Myocyte (in vitro differentiated cells): ENCODE measurements around the gene BRCA2. TPM values are rescaled to one million over a fixed set of nuclear protein-coding genes. Genes with fewer than 3 reads are reported as not detected.
"Not testable (repeated sequence)": the region's sequence is repeated elsewhere in the genome, so short reads cannot be mapped to it uniquely, and the experiment has no call there.

ENCODE experiments used
- DNase-seq: peaks from one replicate; pipeline ENCODE4 v3.0.0-alpha.2; 2012; ENCODE audit warnings: low read depth
- total RNA-seq: library from RNA; depleted of rRNA; stranded (reverse); fragments of >200 nt; gene quantifications from 2 replicates; pipeline ENCODE4 v1.2.3, GENCODE V29; 2014

The BRCA2 gene
- total RNA-seq, 1 donor from 2014 or later = 1.9 TPM

DNA sequence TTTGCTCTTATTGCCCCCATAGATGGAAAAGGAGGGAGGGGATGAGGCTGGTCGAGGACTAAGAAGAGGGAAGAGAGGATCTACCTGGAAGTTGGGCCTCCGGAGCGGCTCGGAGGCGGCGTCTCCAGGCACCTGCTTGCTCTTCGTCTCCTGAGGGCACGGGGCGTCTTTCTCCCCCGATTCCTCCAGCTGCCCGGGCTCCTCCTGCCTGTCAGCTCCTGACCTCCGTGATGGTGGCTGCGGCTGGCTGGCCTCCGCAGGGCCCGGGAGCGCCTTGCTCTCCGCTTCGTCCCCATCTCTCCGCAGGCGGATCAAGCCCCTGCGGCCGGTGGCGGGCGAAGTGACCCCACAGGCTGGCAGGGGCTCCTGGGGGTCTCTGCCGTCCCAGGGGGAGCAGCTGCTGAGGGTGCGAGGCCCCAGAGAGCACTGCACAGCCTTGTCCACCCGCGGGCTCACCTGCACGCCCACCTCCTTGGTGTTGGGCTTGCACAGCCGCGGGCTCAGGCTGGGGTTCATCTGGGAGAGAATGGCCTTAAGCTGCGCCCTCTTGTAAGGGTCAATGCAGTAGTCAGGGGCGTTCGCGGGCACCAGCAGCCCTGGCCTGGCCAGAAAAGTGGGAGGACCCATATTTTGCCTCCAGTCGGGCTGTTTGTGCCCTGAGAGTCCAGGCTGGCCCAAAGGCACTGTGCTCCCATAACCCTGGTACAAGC lies 4.0 kb upstream of the BRCA2 start:
- no peak for DNase-seq

DNA sequence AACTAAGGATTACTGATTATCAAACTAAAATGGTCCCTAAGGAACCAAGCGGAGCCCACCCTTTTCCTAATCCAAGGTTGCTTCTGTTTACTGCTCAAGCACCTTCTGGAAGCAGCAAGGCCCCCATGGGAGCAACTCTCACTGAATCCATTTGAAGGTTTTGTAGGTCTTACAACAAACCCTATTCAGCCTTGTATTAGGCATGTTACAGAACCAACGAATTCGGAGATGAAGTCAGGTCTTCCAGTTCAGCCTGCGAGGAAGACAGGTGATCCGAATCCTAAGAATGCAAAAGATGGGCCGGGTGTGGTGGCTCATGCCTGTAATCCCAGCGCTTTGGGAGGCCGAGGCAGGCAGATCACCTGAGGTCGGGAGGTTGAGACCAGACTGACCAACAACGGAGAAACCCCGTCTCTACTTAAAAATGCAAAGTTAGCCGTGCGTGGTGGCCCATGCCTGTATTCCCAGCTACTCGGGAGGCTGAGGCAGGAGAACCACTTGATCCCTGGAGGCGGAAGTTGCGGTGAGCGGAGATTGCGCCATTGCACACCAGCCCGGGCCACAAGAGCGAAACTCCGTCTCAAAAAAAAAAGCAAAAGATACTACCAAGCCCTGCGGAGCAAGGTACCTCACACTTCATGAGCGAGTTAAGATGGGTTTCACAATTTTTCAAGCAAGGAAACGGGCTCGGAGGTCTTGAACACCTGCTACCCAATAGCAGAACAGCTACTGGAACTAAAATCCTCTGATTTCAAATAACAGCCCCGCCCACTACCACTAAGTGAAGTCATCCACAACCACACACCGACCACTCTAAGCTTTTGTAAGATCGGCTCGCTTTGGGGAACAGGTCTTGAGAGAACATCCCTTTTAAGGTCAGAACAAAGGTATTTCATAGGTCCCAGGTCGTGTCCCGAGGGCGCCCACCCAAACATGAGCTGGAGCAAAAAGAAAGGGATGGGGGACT lies 754 bp upstream of the BRCA2 start:
- peak; percentile 57 for DNase-seq

DNA sequence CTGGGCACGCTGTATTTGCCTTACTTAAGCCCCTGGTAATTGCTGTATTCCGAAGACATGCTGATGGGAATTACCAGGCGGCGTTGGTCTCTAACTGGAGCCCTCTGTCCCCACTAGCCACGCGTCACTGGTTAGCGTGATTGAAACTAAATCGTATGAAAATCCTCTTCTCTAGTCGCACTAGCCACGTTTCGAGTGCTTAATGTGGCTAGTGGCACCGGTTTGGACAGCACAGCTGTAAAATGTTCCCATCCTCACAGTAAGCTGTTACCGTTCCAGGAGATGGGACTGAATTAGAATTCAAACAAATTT lies 676 bp downstream of the BRCA2 start:
- no peak for DNase-seq

DNA sequence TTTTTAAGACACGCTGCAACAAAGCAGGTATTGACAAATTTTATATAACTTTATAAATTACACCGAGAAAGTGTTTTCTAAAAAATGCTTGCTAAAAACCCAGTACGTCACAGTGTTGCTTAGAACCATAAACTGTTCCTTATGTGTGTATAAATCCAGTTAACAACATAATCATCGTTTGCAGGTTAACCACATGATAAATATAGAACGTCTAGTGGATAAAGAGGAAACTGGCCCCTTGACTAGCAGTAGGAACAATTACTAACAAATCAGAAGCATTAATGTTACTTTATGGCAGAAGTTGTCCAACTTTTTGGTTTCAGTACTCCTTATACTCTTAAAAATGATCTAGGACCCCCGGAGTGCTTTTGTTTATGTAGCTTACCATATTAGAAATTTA lies 1.2 kb downstream of the BRCA2 start:
- no peak for DNase-seq

DNA sequence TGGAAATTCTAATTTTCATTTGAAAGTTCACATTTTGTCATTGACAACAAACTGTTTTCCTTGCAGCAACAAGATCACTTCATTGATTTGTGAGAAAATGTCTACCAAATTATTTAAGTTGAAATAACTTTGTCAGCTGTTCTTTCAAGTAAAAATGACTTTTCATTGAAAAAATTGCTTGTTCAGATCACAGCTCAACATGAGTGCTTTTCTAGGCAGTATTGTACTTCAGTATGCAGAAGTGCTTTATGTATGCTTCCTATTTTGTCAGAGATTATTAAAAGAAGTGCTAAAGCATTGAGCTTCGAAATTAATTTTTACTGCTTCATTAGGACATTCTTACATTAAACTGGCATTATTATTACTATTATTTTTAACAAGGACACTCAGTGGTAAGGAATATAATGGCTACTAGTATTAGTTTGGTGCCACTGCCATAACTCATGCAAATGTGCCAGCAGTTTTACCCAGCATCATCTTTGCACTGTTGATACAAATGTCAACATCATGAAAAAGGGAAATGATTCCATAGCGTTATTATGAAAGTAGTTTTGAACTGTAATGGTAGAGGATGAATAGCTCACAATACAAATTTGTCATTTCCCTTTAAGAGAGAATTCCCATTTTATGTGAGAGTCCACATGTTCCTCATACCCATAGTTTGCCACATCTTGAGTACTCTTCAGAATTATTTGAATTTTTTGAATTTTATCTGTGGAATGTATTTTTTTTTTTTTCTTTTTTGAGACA lies 2.6 kb downstream of the BRCA2 start:
- no peak for DNase-seq

DNA sequence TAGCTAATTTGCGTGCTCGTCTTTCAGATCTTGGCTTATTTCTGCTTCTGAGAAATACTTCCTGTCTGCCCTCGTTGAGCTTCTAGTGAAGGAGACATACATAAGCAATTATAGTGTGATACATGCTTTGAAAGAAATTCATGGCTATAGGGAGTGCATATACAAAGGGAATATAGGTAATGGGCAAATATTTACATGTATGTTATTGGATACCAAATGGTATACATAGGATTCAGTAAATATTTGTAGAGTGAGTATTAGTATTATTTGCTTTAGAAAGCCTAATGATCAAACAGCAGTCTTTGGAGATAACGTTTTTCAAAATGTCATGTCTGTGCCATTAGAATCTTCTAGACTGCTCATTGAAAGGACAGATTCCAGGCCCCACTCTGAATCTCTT lies 5.2 kb downstream of the BRCA2 start:
- no peak for DNase-seq

DNA sequence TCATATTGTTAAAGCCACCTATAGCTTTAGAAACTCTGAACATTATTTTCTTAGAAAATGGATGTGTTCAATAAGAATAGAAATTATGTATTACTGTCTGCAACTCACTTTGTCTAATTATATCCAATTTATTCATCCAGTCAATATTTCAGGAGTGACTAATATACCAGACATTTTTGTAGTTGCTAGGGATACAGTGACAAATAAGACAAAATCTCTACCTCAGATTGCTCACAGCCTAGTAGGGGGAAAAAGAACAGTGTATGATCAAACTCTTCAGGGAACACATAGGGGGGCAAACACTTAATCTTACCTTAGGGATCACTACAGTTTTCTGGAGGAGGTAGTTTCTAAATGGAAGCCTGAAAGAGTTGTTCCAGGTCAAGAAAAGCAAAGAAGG lies 8.6 kb downstream of the BRCA2 start:
- peak; percentile 60 for DNase-seq

DNA sequence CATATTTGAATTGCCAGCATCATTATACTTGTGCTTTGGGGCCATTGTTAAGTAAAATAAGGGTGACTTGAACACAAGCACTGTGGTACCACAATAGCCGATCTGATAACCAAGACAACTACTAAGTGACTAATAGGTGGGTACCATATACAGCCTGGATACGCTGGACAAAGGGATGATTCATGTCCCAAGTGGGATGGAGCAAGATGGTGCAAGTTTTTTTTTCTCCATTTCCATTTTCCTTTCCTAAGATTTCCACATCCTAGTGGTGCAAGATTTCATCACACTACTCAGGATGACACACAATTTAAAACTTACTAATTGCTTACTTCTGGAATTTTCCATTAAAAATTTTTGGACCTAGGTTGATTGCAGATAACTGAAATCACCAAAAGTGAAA lies 15.1 kb downstream of the BRCA2 start:
- peak; percentile 24 for DNase-seq

DNA sequence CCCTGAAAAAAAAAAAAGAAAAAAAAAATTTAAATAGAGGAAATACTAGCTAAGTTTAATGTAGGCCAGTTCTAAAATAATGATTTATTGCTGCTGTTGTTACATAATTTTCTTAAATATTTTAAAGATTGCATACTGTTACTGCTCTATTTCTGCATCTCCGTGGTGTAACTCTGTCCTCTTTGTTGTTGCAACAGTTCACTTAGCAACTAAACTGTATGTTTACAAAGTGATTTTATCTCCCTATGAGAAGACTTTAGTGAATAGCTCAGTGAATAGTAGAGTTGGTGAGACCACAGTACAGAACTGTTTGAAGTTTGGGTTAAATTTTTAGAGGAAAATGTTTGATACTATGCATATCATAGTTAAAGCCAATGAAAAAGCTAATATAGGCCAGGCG lies 19.4 kb downstream of the BRCA2 start:
- no peak for DNase-seq

DNA sequence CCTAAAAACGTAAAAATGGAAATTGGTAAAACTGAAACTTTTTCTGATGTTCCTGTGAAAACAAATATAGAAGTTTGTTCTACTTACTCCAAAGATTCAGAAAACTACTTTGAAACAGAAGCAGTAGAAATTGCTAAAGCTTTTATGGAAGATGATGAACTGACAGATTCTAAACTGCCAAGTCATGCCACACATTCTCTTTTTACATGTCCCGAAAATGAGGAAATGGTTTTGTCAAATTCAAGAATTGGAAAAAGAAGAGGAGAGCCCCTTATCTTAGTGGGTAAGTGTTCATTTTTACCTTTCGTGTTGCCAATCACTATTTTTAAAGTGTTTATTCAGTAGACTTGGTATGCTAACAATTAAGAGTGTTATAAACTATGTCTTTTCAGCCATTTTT lies 25.6 kb downstream of the BRCA2 start:
- no peak for DNase-seq

DNA sequence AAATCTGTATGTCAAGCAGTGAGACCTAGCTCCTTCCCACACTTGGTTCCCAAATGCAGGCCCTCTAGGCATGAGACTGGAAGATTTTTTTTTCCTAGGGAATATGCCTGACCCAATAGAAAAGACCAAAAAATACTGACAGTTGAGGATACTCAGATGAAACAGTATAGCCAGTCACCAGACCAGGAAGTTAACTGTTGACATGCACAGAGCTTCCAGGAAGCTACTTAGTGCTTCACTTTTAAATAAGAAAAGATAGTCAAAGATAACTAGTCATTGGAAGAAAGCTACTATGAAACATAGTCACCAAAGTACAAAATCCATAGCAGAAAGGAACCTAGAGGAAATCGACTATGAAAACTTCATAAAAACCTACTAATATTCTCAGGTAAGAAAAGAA lies 32.3 kb downstream of the BRCA2 start:
- DNase-seq = no peak

DNA sequence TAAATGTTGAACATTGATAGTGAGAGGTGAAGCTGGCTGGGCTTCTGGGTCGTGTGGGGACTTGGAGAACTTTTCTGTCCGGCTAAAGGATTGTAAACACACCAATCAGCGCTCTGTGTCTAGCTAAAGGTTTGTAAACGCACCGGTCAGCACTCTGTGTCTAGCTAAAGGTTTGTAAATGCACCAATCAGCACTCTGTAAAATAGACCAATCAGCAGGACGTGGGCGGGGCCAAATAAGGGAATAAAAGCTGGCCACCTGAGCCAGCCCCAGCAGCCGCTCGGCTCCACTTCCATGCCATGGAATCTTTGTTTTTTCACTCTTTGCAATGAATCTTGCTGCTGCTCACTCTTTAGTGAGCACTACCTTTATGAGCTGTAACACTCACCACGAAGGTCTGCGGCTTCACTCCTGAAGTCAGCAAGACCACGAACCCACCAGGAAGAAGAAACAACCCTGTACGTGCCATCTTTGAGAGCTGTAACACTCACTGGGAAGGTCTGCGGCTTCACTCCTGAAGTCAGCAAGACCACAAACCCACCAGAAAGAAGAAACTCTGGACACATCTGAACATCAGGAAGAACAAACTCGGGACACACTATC lies 35.6 kb downstream of the BRCA2 start:
- not testable (repeated sequence) for DNase-seq

DNA sequence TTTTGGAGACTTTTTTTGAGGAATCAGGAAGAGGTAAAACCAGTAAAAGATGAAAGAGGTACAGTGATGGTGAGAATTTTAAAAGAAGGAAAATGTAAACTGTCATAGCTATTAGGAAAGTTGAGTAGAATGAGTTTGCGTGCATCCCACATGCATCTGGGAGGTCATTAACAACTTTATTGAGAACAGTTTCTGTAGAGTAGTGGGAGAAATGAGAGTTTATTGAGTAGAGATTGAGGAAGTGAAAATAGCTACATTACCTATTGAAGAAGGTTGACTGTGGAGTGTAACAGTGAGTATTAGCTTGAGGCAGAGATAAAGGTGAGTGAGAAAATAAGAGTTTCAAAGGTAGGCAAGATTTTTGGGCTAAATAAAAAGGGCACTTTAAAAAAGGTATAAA lies 38.7 kb downstream of the BRCA2 start:
- no peak for DNase-seq

DNA sequence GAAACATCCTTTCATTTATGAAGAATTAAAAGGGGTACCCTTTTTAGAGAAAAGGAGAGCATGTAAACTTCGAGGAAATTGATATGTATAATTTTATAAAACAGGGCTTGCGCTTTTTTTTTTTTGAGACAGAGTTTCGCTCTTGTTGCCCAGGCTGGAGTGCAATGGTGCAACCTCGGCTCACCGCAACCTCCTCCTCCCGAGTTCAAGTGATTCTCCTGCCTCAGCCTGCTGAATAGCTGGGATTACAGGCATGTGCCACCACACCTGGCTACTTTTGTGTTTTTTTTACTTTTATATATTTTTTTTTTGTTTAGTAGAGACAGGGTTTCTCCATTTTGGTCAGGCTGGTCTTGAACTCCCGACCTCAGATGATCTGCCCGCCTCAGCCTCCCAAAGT lies 40.6 kb downstream of the BRCA2 start:
- DNase-seq = not testable (repeated sequence)

DNA sequence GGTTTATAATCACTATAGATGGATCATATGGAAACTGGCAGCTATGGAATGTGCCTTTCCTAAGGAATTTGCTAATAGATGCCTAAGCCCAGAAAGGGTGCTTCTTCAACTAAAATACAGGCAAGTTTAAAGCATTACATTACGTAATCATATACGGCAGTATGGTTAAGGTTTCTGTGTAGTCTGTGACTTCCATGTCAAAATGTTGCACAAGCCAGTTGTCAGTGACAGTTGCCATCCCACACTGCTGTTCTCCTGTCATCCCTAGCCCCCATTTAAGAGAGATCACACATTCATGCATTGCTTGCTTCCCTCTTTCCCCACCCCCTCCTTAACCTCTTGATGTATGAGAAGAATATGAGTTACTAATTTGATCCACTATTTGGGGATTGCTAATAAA lies 47.3 kb downstream of the BRCA2 start:
- no peak for DNase-seq

DNA sequence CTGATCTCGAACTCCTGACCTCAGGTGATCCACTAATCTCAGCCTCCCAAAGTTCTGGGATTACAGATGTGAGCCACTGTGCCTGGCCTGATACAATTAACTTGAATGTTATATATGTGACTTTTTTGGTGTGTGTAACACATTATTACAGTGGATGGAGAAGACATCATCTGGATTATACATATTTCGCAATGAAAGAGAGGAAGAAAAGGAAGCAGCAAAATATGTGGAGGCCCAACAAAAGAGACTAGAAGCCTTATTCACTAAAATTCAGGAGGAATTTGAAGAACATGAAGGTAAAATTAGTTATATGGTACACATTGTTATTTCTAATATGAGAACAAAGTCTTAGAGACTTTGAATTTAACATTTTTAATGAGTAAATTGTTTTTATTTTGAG lies 55.5 kb downstream of the BRCA2 start:
- DNase-seq = no peak

DNA sequence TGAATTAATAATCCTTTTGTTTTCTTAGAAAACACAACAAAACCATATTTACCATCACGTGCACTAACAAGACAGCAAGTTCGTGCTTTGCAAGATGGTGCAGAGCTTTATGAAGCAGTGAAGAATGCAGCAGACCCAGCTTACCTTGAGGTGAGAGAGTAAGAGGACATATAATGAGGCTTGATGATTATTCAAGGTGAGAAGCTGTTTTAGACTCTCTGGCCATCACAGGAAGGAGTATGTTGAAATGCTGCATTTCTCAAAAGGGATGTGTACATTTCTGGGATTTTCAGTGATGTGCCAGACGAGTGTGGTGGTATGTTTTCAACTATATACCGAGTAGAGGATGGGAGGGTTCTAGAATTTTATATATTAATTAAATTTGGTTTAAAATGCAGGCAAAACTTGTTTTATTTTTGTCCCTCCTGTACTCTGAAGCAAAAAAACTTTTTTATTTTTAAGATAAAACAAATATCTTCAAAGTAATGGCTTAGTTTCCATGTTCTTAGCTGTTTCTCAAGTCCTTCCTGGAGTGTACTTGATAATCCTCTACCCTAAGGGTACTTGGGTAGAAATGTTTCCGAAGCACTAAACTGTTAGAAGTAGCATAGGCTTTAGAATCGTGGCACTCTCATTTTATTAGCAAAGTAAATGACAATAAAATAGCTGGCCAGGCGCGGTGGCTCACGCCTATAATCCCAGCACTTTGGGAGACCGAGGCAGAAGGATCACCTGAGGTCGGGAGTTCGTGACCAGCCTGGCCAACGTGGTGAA lies 61.5 kb downstream of the BRCA2 start:
- DNase-seq = no peak

DNA sequence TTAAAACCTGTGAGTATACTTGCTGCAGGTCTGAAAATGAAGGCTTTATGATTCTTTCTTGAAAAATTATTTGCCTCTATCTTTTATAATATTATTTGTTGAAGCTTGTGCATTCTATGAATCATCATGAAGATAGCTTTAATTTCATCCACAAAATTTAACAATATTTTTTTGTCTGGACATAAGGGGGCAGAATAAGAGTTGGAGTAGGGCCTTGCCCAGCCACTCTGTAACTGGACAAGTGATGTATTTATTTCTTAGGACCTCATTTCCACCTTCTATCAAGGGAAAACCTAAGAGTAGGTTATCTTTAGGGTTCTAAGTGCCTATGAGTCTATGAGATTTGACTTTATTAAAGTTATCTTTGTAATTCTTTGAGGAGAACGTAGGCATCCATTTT lies 62.7 kb downstream of the BRCA2 start:
- no peak for DNase-seq

DNA sequence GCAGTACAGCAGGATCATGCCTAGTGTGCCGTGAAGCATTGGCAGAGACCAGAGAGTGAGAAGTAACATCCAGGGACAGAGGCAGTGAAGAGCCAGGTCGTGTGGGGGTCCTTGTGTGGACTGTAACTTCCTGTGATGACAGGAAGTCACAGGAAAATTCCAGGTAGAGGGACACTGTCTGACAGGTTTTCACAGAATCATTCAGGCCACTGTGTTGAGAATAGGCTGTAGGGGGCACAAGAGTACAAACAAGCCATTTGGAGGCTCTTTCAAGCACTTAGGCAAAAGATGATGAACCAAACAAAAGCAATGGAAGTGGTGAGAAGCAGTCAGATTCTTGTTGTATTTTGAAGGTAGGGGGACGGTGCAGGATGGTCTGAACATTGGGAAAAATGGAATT lies 66.2 kb downstream of the BRCA2 start:
- peak; percentile 41 for DNase-seq

DNA sequence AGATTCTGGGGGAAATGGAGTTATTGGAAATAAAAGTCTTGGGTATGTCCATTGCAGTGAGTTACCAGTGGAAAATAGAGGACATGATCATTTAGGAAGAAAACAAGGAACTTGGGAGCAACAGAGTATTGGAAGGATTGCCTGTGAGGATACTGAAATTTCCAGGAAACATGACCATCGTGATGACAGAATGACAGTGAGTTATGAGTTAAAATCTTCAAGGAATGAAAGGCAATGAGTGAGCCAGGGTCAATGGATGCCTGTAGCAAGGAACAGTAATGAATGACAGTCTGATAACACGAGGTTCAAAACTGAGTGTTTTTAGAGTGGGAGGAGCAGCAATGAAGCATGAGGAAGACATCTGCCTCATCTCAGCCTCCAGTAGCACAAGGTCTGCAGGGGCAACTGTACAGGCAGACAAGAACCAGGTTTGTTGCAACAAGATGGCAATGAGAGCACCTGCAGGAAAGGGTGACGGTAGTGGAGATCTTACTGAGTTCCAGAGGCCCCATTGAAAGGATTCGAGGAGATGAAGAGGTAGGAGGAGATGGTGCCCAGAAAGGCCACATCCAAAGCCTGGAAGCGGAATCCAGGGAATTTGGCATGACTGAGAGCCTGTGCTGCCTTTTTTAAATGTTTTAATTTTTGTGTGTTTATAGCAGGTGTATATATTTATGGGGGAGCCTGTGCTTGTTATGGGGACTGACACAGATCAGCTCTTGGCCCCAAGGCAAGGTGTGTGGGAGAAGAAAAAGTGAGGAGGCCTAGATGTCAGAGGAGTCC lies 68.7 kb downstream of the BRCA2 start:
- DNase-seq = no peak
